GM19238 (cell line): Measurements from ENCODE around the gene ZNF860.

Source experiments
- DNase-seq: peaks from one replicate; pipeline ENCODE4 v3.0.0; 2011; ENCODE audit warnings: low spot score; ENCODE audit not compliant: insufficient read length

The ZNF860 gene

GRCh38 chr3:31981206-31982181 lies at the start of gene ZNF860, which contains the start of gene OSBPL10:
Gene ZNF860 (plus strand): TSS chr3:31981750. CDS start chr3:31989080, 7,330 bp downstream.
Gene OSBPL10 (minus strand): TSS chr3:31981262. CDS start chr3:31981179, 83 bp downstream.
- no peak for DNase-seq

GRCh38 chr3:31932990-31933389 lies 48.6 kb upstream of the ZNF860 start:
- no peak for DNase-seq

GRCh38 chr3:31934018-31934417 lies 47.5 kb upstream of the ZNF860 start:
- no peak for DNase-seq

- no peak for DNase-seq
Observed at GRCh38 chr3:31934866-31935265, 46.7 kb upstream of the ZNF860 start.

- DNase-seq, result no peak
Observed at GRCh38 chr3:31936420-31937060, 45.0 kb upstream of the ZNF860 start.

- DNase-seq, result no peak
Observed at GRCh38 chr3:31937225-31937624, 44.3 kb upstream of the ZNF860 start.

GRCh38 chr3:31942446-31942845 lies 39.1 kb upstream of the ZNF860 start:
- DNase-seq, result no peak

GRCh38 chr3:31943041-31943440 lies 38.5 kb upstream of the ZNF860 start:
- DNase-seq, result no peak

GRCh38 chr3:31945738-31946052 lies 35.9 kb upstream of the ZNF860 start:
- DNase-seq, result no peak

- DNase-seq, result no peak
Observed at GRCh38 chr3:31946484-31947081, 35.0 kb upstream of the ZNF860 start.

GRCh38 chr3:31947162-31947561 lies 34.4 kb upstream of the ZNF860 start:
- no peak for DNase-seq

GRCh38 chr3:31947671-31948091 lies 33.9 kb upstream of the ZNF860 start:
- no peak for DNase-seq

- no peak for DNase-seq
Observed at GRCh38 chr3:31948280-31948679, 33.3 kb upstream of the ZNF860 start.

GRCh38 chr3:31952205-31952604 lies 29.3 kb upstream of the ZNF860 start:
- DNase-seq, result peak; percentile 23

GRCh38 chr3:31953091-31953490 lies 28.5 kb upstream of the ZNF860 start:
- DNase-seq, result no peak

GRCh38 chr3:31953636-31954035 lies 27.9 kb upstream of the ZNF860 start:
- no peak for DNase-seq

GRCh38 chr3:31955581-31955980 lies 26.0 kb upstream of the ZNF860 start:
- DNase-seq, result no peak

- no peak for DNase-seq
Observed at GRCh38 chr3:31957106-31957505, 24.4 kb upstream of the ZNF860 start.

- no peak for DNase-seq
Observed at GRCh38 chr3:31958701-31959152, 22.8 kb upstream of the ZNF860 start.

GRCh38 chr3:31959251-31959650 lies 22.3 kb upstream of the ZNF860 start:
- DNase-seq, result no peak

- DNase-seq, result no peak
Observed at GRCh38 chr3:31959951-31960792, 21.4 kb upstream of the ZNF860 start.
